GM08714 (cell line): ENCODE data around the gene OR6C6.
"Not testable (repeated sequence)": the region's sequence is repeated elsewhere in the genome, so short reads cannot be mapped to it uniquely, and the experiment has no call there.

ENCODE experiments used
- H3K4me3 ChIP-seq: fragments of 200-500 bp; sonication (Bioruptor generic); 2 replicates; pipeline ENCODE4 v1.5.1; 2014; ENCODE audit warnings: mild to moderate bottlenecking, low read length, inconsistent platforms
- ZNF274 ChIP-seq: IDR thresholded peaks from 2 replicates; pipeline ENCODE4 v1.6.1; 2012; ENCODE audit warnings: mild to moderate bottlenecking, low read depth, low read length

The OR6C6 gene

GRCh38 chr12:55296469-55296868, at the start of gene OR6C6:
Gene OR6C6, minus strand, starts transcription at chr12:55296569. Its CDS starts 1,337 bp downstream, at chr12:55295232.
- no peak for TF ChIP-seq ZNF274
- H3K4me3 ChIP-seq, result no peak within 1 kb of the TSS

GRCh38 chr12:55336002-55336401, 39.6 kb upstream of the OR6C6 start:
- H3K4me3 ChIP-seq, result no peak overlapping the region
- TF ChIP-seq ZNF274, result no peak

- no peak for TF ChIP-seq ZNF274
- no peak within 1 kb of the TSS for H3K4me3 ChIP-seq
These were observed 34.1 kb upstream of the OR6C6 start, which contains the start of gene OR6C3 for GRCh38 chr12:55330446-55330845. Gene OR6C3, plus strand, starts transcription at chr12:55330746. Its CDS starts 955 bp downstream, at chr12:55331701.

GRCh38 chr12:55325801-55326200, 29.4 kb upstream of the OR6C6 start:
- not testable (repeated sequence) for H3K4me3 ChIP-seq

- no peak for TF ChIP-seq ZNF274
- H3K4me3 ChIP-seq, result no peak overlapping the region
These were observed 23.8 kb upstream of the OR6C6 start for GRCh38 chr12:55320201-55320600.

GRCh38 chr12:55314043-55314442, 17.7 kb upstream of the OR6C6 start, which contains the start of gene OR6C1:
Gene OR6C1, plus strand, starts transcription at chr12:55314343. Its CDS starts 6,257 bp downstream, at chr12:55320600.
- TF ChIP-seq ZNF274, result no peak
- H3K4me3 ChIP-seq, result no peak within 1 kb of the TSS

- H3K4me3 ChIP-seq, result no peak overlapping the region
- no peak for TF ChIP-seq ZNF274
These were observed 6.4 kb downstream of the OR6C6 start for GRCh38 chr12:55289999-55290398.

GRCh38 chr12:55280991-55281390, 15.4 kb downstream of the OR6C6 start:
- TF ChIP-seq ZNF274, result no peak
- H3K4me3 ChIP-seq, result no peak overlapping the region

GRCh38 chr12:55258303-55258702, 38.1 kb downstream of the OR6C6 start:
- H3K4me3 ChIP-seq, result no peak overlapping the region
- TF ChIP-seq ZNF274, result no peak

GRCh38 chr12:55256831-55257230, 39.5 kb downstream of the OR6C6 start:
- H3K4me3 ChIP-seq, result no peak overlapping the region
- no peak for TF ChIP-seq ZNF274

- TF ChIP-seq ZNF274, result no peak
- H3K4me3 ChIP-seq, result no peak overlapping the region
These were observed 43.1 kb downstream of the OR6C6 start for GRCh38 chr12:55253281-55253680.

- no peak overlapping the region for H3K4me3 ChIP-seq
- TF ChIP-seq ZNF274, result no peak
These were observed 45.4 kb downstream of the OR6C6 start for GRCh38 chr12:55250944-55251343.

- TF ChIP-seq ZNF274, result no peak
- no peak overlapping the region for H3K4me3 ChIP-seq
These were observed 50.2 kb downstream of the OR6C6 start for GRCh38 chr12:55246159-55246558.

GRCh38 chr12:55244309-55244708, 52.1 kb downstream of the OR6C6 start, which contains the start of gene OR6C74:
Gene OR6C74, plus strand, starts transcription at chr12:55244609. Its CDS starts 2,679 bp downstream, at chr12:55247288.
- no peak within 1 kb of the TSS for H3K4me3 ChIP-seq
- no peak for TF ChIP-seq ZNF274
